OCI-LY1 (cell line): ENCODE data around the gene MRGPRE.

ENCODE experiments used
- H2AFZ ChIP-seq: fragments of 200-600 bp; sonication (generic), shearing (Covaris generic); 2 replicates; pipeline ENCODE4 v1.6.0; 2014; ENCODE audit warnings: antibody characterized with exemption, mild to moderate bottlenecking, low read length
- H3F3A ChIP-seq: fragments of 200-600 bp; sonication (generic), shearing (Covaris generic); 2 replicates; pipeline ENCODE4 v1.6.0; 2014; ENCODE audit warnings: mild to moderate bottlenecking, antibody characterized with exemption, low read length, moderate library complexity; ENCODE audit not compliant: insufficient read depth
- H3K27ac ChIP-seq: fragments of 200-600 bp; sonication (generic); 2 replicates; pipeline ENCODE4 v1.5.1; 2014; ENCODE audit warnings: low read length, mixed run types, mild to moderate bottlenecking, low read depth; ENCODE audit not compliant: poor library complexity, severe bottlenecking
- H3K27me3 ChIP-seq: fragments of 200-600 bp; sonication (generic); 2 replicates; pipeline ENCODE4 v1.6.0; 2014; ENCODE audit warnings: antibody characterized with exemption, mild to moderate bottlenecking, low read length, moderate library complexity; ENCODE audit not compliant: insufficient read depth
- H3K36me3 ChIP-seq: fragments of 200-600 bp; sonication (generic); 2 replicates; pipeline ENCODE4 v1.6.1; 2014; ENCODE audit warnings: mild to moderate bottlenecking, antibody characterized with exemption, low read length, moderate library complexity, mixed read lengths; ENCODE audit not compliant: insufficient read depth
- H3K4me1 ChIP-seq: fragments of 200-600 bp; sonication (generic); 2 replicates; pipeline ENCODE4 v1.5.1; 2014; ENCODE audit warnings: mild to moderate bottlenecking, low read length, moderate library complexity; ENCODE audit not compliant: insufficient read depth, severe bottlenecking
- H3K4me2 ChIP-seq: fragments of 200-600 bp; sonication (generic), shearing (Covaris generic); 2 replicates; pipeline ENCODE4 v1.6.1; 2014; ENCODE audit warnings: low read length
- H3K4me3 ChIP-seq: fragments of 200-600 bp; sonication (generic); 2 replicates; pipeline ENCODE4 v1.5.1; 2014; ENCODE audit warnings: low read length, low read depth, mild to moderate bottlenecking, mixed read lengths; ENCODE audit not compliant: poor library complexity, severe bottlenecking
- H3K79me2 ChIP-seq: fragments of 200-600 bp; shearing (Covaris generic); 2 replicates; pipeline ENCODE4 v1.6.1; 2016; ENCODE audit warnings: mixed run types, low read length, mixed read lengths; ENCODE audit not compliant: insufficient read depth
- H3K9ac ChIP-seq: fragments of 200-600 bp; sonication (generic), shearing (Covaris generic); 2 replicates; pipeline ENCODE4 v1.6.1; 2014; ENCODE audit warnings: mild to moderate bottlenecking, low read length, mixed read lengths
- H3K9me2 ChIP-seq: fragments of 200-600 bp; sonication (generic), shearing (Covaris generic); 2 replicates; pipeline ENCODE4 v1.6.1; 2014; ENCODE audit warnings: low read depth, mild to moderate bottlenecking, low read length, mixed read lengths
- H3K9me3 ChIP-seq: fragments of 200-600 bp; shearing (Covaris generic); 2 replicates; pipeline ENCODE4 v1.6.1; 2014; ENCODE audit warnings: low read length, mixed read lengths
- H4K20me1 ChIP-seq: fragments of 200-600 bp; sonication (generic), shearing (Covaris generic); 2 replicates; pipeline ENCODE4 v1.6.0; 2016; ENCODE audit warnings: mild to moderate bottlenecking, low read length; ENCODE audit not compliant: insufficient read depth
- EZH2 ChIP-seq: fragments of 200-600 bp; sonication (generic), shearing (Covaris generic); IDR thresholded peaks from 2 replicates; pipeline ENCODE4 v1.8.0; 2017; ENCODE audit warnings: borderline replicate concordance, mixed run types, mild to moderate bottlenecking, antibody characterized with exemption, low read length, moderate library complexity, mixed read lengths
- TF ChIP-seq, protein P1 (sequence below): fragments of 200-600 bp; sonication (generic), shearing (Covaris generic); IDR thresholded peaks from 2 replicates; pipeline ENCODE4 v1.5.1; 2017; ENCODE audit warnings: mild to moderate bottlenecking, antibody characterized with exemption, low read length, moderate library complexity, mixed read lengths

MRGPRE gene

DNA sequence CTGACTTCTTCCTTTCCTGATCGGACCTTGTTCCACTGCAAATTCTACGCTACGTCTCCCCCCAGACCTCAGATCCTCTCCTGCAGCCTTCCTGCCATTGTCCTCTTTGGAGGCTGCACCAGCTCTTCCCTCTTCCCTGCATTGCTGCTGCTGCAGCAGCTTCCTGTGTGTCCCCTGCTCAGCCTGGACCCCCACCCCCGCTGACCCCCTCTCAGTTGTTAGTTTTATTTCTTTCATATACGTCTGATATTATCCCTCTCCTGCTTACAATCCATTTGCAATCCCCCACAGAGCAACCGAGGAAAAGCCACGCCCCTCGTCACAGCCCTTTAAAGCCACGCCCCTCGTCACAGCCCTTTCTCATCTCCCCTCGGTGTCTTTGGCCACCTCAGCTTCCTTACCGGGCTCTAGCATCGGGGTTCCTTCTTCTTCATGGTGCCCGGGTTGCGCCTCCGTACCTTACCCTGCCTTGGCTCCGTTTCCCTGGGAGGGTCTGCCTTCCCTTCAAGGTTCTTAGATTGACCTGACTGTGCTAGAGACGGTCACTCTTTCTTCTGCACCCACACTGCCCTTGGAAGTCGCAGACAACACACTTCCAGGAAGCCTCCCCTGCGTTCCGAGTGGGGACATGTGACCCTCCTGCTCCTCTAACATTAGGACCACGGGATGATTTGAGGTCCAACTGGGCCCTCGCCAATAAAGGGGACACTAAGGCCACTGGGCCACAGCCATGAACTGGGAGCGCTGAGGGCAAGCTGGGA lies 18.4 kb downstream of the MRGPRE start:
- H3K4me3 ChIP-seq, result no peak overlapping the region

DNA sequence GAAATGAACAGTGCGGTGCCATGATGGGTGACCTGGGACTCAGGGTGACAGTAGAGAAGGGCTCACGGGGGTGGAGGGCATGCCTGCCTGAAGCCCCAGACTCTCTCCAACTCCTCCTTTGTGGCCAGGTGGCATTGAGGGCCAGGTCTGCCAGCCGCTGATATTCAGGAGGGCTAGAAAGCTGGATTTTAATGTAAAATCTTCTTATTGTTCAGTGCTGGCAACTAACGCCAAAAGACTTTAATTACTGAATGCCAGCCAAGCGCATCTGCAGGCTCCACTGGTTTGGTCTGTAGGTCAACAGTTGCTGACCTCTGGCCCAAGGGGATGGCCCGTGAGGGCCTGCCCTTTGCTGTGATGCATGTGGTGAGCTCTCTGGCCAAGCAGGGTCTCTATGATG lies 23.9 kb downstream of the MRGPRE start:
- H3K27me3 ChIP-seq, result no peaks in the 10 kb centered on the region; the same call in 1 of the 2 replicates
- H3K9me3 ChIP-seq, result no peaks in the 10 kb centered on the region
- H3K9me2 ChIP-seq, result no peaks in the 10 kb centered on the region
- no peak overlapping the region for H3K4me2 ChIP-seq
- H3K9ac ChIP-seq, result no peak overlapping the region
- H3K4me1 ChIP-seq, result no peaks in the 10 kb centered on the region
- H3K27ac ChIP-seq, result no peak overlapping the region
- no peaks in the 10 kb centered on the region for H3F3A ChIP-seq
- no peaks in the 10 kb centered on the region for H3K79me2 ChIP-seq
- H2AFZ ChIP-seq, result no peak overlapping the region
- no peaks in the 10 kb centered on the region for H3K36me3 ChIP-seq
- TF ChIP-seq EZH2, result no peak
- TF ChIP-seq, protein P1, sequence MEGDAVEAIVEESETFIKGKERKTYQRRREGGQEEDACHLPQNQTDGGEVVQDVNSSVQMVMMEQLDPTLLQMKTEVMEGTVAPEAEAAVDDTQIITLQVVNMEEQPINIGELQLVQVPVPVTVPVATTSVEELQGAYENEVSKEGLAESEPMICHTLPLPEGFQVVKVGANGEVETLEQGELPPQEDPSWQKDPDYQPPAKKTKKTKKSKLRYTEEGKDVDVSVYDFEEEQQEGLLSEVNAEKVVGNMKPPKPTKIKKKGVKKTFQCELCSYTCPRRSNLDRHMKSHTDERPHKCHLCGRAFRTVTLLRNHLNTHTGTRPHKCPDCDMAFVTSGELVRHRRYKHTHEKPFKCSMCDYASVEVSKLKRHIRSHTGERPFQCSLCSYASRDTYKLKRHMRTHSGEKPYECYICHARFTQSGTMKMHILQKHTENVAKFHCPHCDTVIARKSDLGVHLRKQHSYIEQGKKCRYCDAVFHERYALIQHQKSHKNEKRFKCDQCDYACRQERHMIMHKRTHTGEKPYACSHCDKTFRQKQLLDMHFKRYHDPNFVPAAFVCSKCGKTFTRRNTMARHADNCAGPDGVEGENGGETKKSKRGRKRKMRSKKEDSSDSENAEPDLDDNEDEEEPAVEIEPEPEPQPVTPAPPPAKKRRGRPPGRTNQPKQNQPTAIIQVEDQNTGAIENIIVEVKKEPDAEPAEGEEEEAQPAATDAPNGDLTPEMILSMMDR, result no peak
- no peaks in the 10 kb centered on the region for H4K20me1 ChIP-seq
- no peak overlapping the region for H3K4me3 ChIP-seq

More for the DNA sequence above, 18.4 kb downstream of the MRGPRE start:
- H3K27me3 ChIP-seq, result no peaks in the 10 kb centered on the region
- no peak overlapping the region for H3K4me2 ChIP-seq
- H2AFZ ChIP-seq, result no peak overlapping the region
- H4K20me1 ChIP-seq, result no peaks in the 10 kb centered on the region
- peaks cover 7% of the 10 kb centered on the region for H3K4me1 ChIP-seq
- H3K79me2 ChIP-seq, result no peaks in the 10 kb centered on the region
- no peaks in the 10 kb centered on the region for H3F3A ChIP-seq
- H3K27ac ChIP-seq, result no peak overlapping the region
- TF ChIP-seq EZH2, result no peak
- TF ChIP-seq, protein P1, result no peak
- no peaks in the 10 kb centered on the region for H3K9me3 ChIP-seq
- H3K36me3 ChIP-seq, result no peaks in the 10 kb centered on the region
- H3K9me2 ChIP-seq, result no peaks in the 10 kb centered on the region
- no peak overlapping the region for H3K9ac ChIP-seq

DNA sequence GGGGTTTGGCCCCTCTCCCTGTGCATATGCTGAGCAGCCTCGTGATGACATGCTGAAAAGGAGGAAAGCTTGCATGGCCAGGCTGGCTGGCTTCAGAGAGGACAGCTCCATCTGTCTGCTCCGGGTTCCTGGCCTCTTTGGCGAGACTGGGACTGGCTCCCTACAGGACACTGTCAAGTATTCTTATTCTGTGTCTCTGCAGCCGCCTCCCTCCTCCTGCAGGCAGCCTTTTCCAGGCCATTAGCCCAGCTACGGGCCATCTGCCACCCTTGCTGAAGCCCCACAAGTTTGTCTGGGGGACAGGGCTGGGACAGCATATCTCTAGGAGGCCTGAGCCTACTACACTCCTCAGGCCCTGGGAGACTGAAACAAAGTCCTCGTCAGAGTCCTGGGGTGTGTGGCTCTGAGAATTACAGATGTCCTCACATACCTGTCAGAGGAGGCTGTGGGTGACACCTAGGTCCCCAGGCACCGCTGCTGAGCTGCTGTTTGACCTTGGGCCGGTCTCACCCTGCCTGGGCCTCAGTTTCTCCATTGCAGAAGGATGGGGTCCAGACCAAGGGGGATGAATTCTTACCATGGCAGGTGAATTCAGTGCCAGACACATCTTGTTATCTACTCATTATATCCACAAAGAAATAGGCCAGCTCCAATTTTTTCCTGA lies 24.6 kb downstream of the MRGPRE start:
- H3K36me3 ChIP-seq, result no peaks in the 10 kb centered on the region
- no peaks in the 10 kb centered on the region for H3F3A ChIP-seq
- no peaks in the 10 kb centered on the region for H3K4me1 ChIP-seq
- no peaks in the 10 kb centered on the region; the same call in 1 of the 2 replicates for H3K27me3 ChIP-seq
- no peaks in the 10 kb centered on the region for H3K9me2 ChIP-seq
- H3K27ac ChIP-seq, result no peak overlapping the region
- TF ChIP-seq, protein P1, result no peak
- TF ChIP-seq EZH2, result no peak
- H3K79me2 ChIP-seq, result no peaks in the 10 kb centered on the region
- no peaks in the 10 kb centered on the region for H4K20me1 ChIP-seq
- no peak overlapping the region for H3K4me2 ChIP-seq
- H3K4me3 ChIP-seq, result no peak overlapping the region
- no peak overlapping the region for H3K9ac ChIP-seq
- no peak overlapping the region for H2AFZ ChIP-seq
- H3K9me3 ChIP-seq, result no peaks in the 10 kb centered on the region
